Skeletal muscle satellite cell (primary cell): Measurements from ENCODE around the gene SPRR1A. TPM values are rescaled to one million over a fixed set of nuclear protein-coding genes. Genes with fewer than 3 reads are reported as not detected.

Experiments used
- H3K27me3 ChIP-seq: 2 replicates; pipeline ENCODE4 v1.7.0; 2013; ENCODE audit warnings: low read length; ENCODE audit not compliant: control insufficient read depth, insufficient read depth
- H3K36me3 ChIP-seq: 2 replicates; pipeline ENCODE4 v1.7.0; 2013; ENCODE audit warnings: mild to moderate bottlenecking, control low read depth, low read length; ENCODE audit not compliant: insufficient read depth
- H3K4me1 ChIP-seq: 2 replicates; pipeline ENCODE4 v1.7.0; 2013; ENCODE audit warnings: low read length; ENCODE audit not compliant: control insufficient read depth, insufficient read depth
- H3K4me2 ChIP-seq: 2 replicates; pipeline ENCODE4 v1.7.0; 2013; ENCODE audit warnings: mild to moderate bottlenecking, low read length
- H3K4me3 ChIP-seq: 2 replicates; pipeline ENCODE4 v1.7.0; 2013; ENCODE audit warnings: low read length
- H3K9ac ChIP-seq: 2 replicates; pipeline ENCODE4 v1.7.0; 2013; ENCODE audit warnings: mild to moderate bottlenecking, low read depth, low read length, moderate library complexity
- H3K9me3 ChIP-seq: replicated peaks from 2 replicates; pipeline ENCODE4 v1.7.0; 2013; ENCODE audit warnings: mild to moderate bottlenecking, control low read depth, low read length
- total RNA-seq: library from RNA; depleted of rRNA; stranded (reverse); fragments of >200 nt; gene quantifications from 2 replicates; pipeline ENCODE4 v1.2.3, GENCODE V29; 2012; rRNA removed

SPRR1A gene
- total RNA-seq: not detected in 2 replicates

GRCh38 chr1:152983743-152984142, at the start of gene SPRR1A:
TSS of gene SPRR1A (plus strand) at chr1:152984081. CDS start at chr1:152985231, 1,150 bp downstream.
- H3K9me3 ChIP-seq: no peaks in the 10 kb centered on the region
- H3K4me3 ChIP-seq: no peak within 1 kb of the TSS
- H3K27me3 ChIP-seq: peaks cover 18% of the 10 kb centered on the region
- no peak within 1 kb of the TSS for H3K4me2 ChIP-seq
- no peaks in the 10 kb centered on the region for H3K36me3 ChIP-seq
- H3K9ac ChIP-seq: no peak within 1 kb of the TSS
- no peaks in the 10 kb centered on the region for H3K4me1 ChIP-seq

DNA sequence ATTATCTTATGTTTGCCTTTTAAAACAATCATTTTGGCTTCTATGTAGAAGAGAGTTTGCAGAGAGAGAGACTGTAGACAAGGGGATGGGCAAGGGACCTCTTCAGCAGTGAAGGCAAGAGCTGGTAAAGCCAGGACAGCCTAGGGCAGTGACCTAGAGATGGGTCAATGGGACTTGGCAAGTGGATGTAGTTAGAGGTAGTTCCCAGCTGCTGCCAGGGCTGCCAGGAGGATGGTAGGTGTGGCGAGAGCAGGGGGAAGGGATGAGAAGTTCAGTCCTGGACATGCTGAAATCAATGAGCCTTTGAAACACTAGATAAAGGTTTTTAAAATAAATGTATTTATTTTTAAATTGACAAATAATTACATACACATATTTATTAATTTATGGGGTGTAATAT, 43.3 kb upstream of the SPRR1A start:
- Histone ChIP-seq H3K9me3 (no peaks in the 10 kb centered on the region), H3K9ac (no peak overlapping the region), H3K4me1 (no peaks in the 10 kb centered on the region), H3K36me3 (no peaks in the 10 kb centered on the region), H3K4me3 (no peak overlapping the region), H3K4me2 (no peak overlapping the region), H3K27me3 (no peaks in the 10 kb centered on the region)

DNA sequence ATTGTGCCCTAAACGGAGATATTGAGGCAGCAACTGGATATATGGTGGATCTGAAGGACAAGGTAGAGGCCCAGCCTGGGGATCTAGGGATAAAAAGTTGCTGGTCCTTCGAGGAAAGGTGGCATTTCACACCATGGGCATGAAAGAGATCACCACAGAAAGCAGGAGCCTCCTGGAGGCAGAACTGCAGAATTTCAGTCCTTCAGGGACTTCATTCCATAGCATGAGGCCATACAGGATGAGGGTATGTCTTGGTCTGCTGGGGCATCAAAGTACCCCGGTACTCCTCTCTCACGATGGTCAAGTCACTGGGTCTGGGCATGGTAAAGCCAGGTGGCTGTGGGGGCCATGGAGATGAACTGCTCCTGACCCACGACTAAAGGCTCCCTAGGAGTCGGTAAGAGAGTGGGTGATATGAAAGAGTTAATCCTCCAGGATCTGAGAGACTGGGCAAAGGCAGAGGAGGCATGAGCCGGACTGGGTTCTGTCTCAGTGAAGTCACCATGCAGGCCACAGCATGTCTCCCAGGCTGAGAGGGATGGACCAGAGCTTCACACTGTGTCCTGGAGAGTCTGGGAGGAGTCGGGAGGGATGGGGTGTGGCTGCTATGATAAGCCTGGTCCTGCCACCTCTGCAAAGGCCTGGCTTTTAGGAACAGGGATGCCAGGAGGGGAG, 42.7 kb upstream of the SPRR1A start:
- Histone ChIP-seq H3K4me2 (no peak overlapping the region), H3K9ac (no peak overlapping the region), H3K36me3 (no peaks in the 10 kb centered on the region)

GRCh38 chr1:152942161-152942560, 41.7 kb upstream of the SPRR1A start:
- Histone ChIP-seq H3K27me3 (no peaks in the 10 kb centered on the region), H3K4me3 (no peak overlapping the region), H3K4me1 (no peaks in the 10 kb centered on the region), H3K36me3 (no peaks in the 10 kb centered on the region), H3K9me3 (no peaks in the 10 kb centered on the region), H3K4me2 (no peak overlapping the region), H3K9ac (no peak overlapping the region)

More for the DNA sequence above, 42.7 kb upstream of the SPRR1A start:
- Histone ChIP-seq H3K4me1 (no peaks in the 10 kb centered on the region), H3K9me3 (no peaks in the 10 kb centered on the region), H3K4me3 (no peak overlapping the region), H3K27me3 (no peaks in the 10 kb centered on the region)

- H3K4me3 ChIP-seq: no peak overlapping the region
- no peaks in the 10 kb centered on the region for H3K9me3 ChIP-seq
- H3K4me2 ChIP-seq: no peak overlapping the region
- H3K4me1 ChIP-seq: no peaks in the 10 kb centered on the region
- no peaks in the 10 kb centered on the region for H3K36me3 ChIP-seq
- H3K9ac ChIP-seq: no peak overlapping the region
- H3K27me3 ChIP-seq: no peaks in the 10 kb centered on the region
Measured at GRCh38 chr1:152946248-152946647, 37.6 kb upstream of the SPRR1A start.

DNA sequence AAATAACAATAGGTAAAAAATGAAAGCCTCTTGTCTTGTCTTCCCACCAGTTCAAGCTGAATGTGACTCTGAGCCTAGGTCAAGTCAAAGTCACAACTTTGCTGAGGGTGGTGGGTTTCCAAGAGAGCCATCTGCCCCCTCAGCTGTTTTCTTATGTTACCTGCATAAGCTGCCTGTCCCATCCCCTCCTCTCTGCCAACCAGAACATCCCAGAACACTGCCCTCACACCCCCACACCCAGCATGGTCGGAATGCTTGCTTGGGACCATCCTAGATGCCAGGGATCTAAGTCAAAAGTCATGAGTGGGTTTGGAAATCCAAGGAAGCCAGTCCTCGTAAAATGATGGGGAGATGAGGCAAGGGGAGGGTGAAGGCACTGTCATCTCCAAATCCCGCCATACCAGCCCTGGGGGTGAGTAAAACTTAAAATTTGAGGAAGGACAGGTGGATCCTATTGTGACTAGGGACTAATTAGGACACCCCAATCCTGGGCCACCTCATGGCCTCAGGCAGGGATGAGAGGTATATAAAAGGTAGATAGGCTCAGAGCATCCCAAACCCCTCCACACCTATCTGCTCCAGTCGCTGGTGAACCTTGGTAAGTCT, 37.1 kb upstream of the SPRR1A start, which contains the start of gene SPRR5:
SPRR5 (plus strand) TSS at position 556 of the 606 bp plus-strand sequence. CDS start 1,349 bp downstream, outside the sequence.
- H3K4me2 ChIP-seq: no peak within 1 kb of the TSS
- H3K4me3 ChIP-seq: no peak within 1 kb of the TSS
- no peaks in the 10 kb centered on the region for H3K27me3 ChIP-seq
- no peaks in the 10 kb centered on the region for H3K9me3 ChIP-seq
- H3K9ac ChIP-seq: no peak within 1 kb of the TSS
- no peaks in the 10 kb centered on the region for H3K4me1 ChIP-seq
- no peaks in the 10 kb centered on the region for H3K36me3 ChIP-seq

DNA sequence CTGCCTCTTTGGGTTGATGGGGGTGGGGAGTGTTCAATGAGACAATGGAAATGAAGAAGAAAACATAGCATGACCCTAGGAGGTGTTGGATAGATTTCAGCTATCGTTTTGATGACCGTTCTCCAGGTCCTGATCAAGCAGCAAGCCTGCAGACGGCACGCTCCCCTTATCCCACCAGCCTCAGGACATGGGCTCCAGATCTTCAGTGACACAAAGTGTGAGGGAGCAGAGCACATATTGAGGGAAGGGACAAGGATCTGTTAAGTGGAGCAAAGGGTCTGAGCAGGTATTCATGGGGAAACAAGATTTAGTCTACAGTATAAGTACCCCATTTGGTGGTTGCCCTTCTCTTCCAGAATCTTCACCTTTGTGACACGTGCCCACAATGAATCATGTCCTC, 32.2 kb upstream of the SPRR1A start:
- H3K4me3 ChIP-seq: no peak overlapping the region
- H3K36me3 ChIP-seq: no peaks in the 10 kb centered on the region
- H3K27me3 ChIP-seq: no peaks in the 10 kb centered on the region
- H3K9ac ChIP-seq: no peak overlapping the region
- no peak overlapping the region for H3K4me2 ChIP-seq
- no peaks in the 10 kb centered on the region for H3K9me3 ChIP-seq
- no peaks in the 10 kb centered on the region for H3K4me1 ChIP-seq

- H3K36me3 ChIP-seq: no peaks in the 10 kb centered on the region
- no peaks in the 10 kb centered on the region for H3K4me1 ChIP-seq
- no peaks in the 10 kb centered on the region for H3K27me3 ChIP-seq
- no peaks in the 10 kb centered on the region for H3K9me3 ChIP-seq
- no peak overlapping the region for H3K9ac ChIP-seq
- H3K4me2 ChIP-seq: no peak overlapping the region
- no peak overlapping the region for H3K4me3 ChIP-seq
Measured at GRCh38 chr1:152953761-152954160, 30.1 kb upstream of the SPRR1A start.

DNA sequence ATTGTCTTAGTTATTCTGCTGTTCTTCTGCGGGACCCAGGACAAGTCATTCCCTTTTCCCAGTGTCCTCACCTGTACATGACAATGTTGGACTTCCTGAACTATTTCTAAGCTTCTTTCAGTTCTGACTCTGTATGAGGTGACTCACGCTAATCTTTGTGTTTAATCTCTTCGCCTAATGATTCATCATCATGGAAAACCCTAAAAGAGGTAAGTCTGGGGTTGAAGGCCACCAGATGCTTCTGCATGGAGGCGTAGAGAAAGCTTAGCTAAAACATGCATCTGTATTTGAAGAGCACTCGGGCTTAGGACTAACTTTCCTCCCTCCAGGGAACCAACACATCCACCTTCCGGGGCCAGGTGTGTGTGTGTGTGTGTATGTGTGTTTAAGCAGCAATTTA, 29.4 kb upstream of the SPRR1A start:
- H3K4me3 ChIP-seq: no peak overlapping the region

DNA sequence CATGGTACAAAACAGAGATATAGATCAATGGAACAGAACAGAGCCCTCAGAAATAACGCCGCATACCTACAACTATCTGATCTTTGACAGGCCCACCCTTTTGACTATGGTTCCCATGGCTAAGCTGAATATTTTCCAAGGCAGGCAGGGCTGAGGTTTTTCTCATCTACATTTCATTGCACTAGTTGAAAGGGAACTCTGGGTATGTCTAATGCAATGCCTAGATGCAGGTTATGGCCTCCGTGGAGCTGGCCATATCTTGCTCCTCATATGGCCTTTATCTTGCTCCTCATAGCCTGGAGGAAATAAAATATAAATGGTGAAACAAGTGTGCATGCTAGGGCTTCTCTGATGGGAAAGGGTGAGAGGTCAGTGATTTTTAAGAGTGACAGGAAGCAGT, 26.3 kb upstream of the SPRR1A start:
- Histone ChIP-seq H3K9ac (no peak overlapping the region), H3K4me1 (no peaks in the 10 kb centered on the region), H3K4me3 (no peak overlapping the region), H3K9me3 (no peaks in the 10 kb centered on the region), H3K36me3 (no peaks in the 10 kb centered on the region), H3K4me2 (no peak overlapping the region), H3K27me3 (no peaks in the 10 kb centered on the region)

More for the DNA sequence above, 29.4 kb upstream of the SPRR1A start:
- H3K4me1 ChIP-seq: no peaks in the 10 kb centered on the region
- no peaks in the 10 kb centered on the region for H3K27me3 ChIP-seq
- no peaks in the 10 kb centered on the region for H3K36me3 ChIP-seq
- no peak overlapping the region for H3K9ac ChIP-seq
- H3K4me2 ChIP-seq: no peak overlapping the region
- H3K9me3 ChIP-seq: no peaks in the 10 kb centered on the region

- Histone ChIP-seq H3K9ac (no peak overlapping the region), H3K27me3 (no peaks in the 10 kb centered on the region), H3K4me1 (no peaks in the 10 kb centered on the region), H3K36me3 (no peaks in the 10 kb centered on the region), H3K9me3 (no peaks in the 10 kb centered on the region), H3K4me3 (no peak overlapping the region), H3K4me2 (no peak overlapping the region)
Measured at GRCh38 chr1:152959273-152959672, 24.6 kb upstream of the SPRR1A start.
